OCI-LY7 (cell line): ENCODE results near the gene EEIG2. TPM values are rescaled to one million over a fixed set of nuclear protein-coding genes. Genes with fewer than 3 reads are reported as not detected.

Experiments used
- BruUV-seq: library from RNA; stranded (reverse); fragments of 400-500 nt; replicated peaks from 2 replicates; lab custom pipeline; 2021; lab: Mats Ljungman, UMichigan
- CTCF ChIA-PET: fragments of 300-600 bp; sonication (Branson Sonifier 250); formaldehyde crosslinking; loops from one replicate; lab custom pipeline; 2022; ENCODE audit warnings: antibody characterized with exemption; ENCODE audit not compliant: unreplicated experiment; lab: Charles Lee
- POLR2A ChIA-PET: fragments of 300-600 bp; sonication (Branson Sonifier 250); formaldehyde crosslinking; loops from one replicate; lab custom pipeline; 2022; ENCODE audit warnings: antibody characterized with exemption; lab: Charles Lee
- DNase-seq: peaks from one replicate; pipeline ENCODE4 v3.0.0-alpha.2; 2015; ENCODE audit warnings: low spot score
- H2AFZ ChIP-seq: fragments of 200-600 bp; sonication (generic), shearing (Covaris generic); 2 replicates; pipeline ENCODE4 v1.6.1; 2014; ENCODE audit warnings: mild to moderate bottlenecking, antibody characterized with exemption, low read length, moderate library complexity
- H3K27ac ChIP-seq: fragments of 200-600 bp; sonication (generic); 2 replicates; pipeline ENCODE4 v1.5.1; 2014; ENCODE audit warnings: mixed run types, low read depth, mild to moderate bottlenecking, moderate library complexity, low read length, inconsistent platforms; ENCODE audit not compliant: poor library complexity, severe bottlenecking
- H3K36me3 ChIP-seq: fragments of 200-600 bp; sonication (generic); 2 replicates; pipeline ENCODE4 v1.6.1; 2014; ENCODE audit warnings: mild to moderate bottlenecking, antibody characterized with exemption, low read length, moderate library complexity, mixed read lengths; ENCODE audit not compliant: insufficient read depth
- H3K4me1 ChIP-seq: fragments of 200-600 bp; sonication (generic); 2 replicates; pipeline ENCODE4 v1.5.1; 2014; ENCODE audit warnings: mild to moderate bottlenecking, low read length; ENCODE audit not compliant: insufficient read depth, poor library complexity, severe bottlenecking
- H3K4me2 ChIP-seq: fragments of 200-600 bp; sonication (generic); 2 replicates; pipeline ENCODE4 v1.6.1; 2014; ENCODE audit warnings: mild to moderate bottlenecking, low read length
- H3K4me3 ChIP-seq: fragments of 200-600 bp; sonication (generic); 2 replicates; pipeline ENCODE4 v1.5.1; 2014; ENCODE audit warnings: mild to moderate bottlenecking, low read depth, low read length; ENCODE audit not compliant: poor library complexity, severe bottlenecking
- H3K79me2 ChIP-seq: fragments of 200-600 bp; sonication (generic); 2 replicates; pipeline ENCODE4 v1.6.1; 2016; ENCODE audit warnings: low read depth, mild to moderate bottlenecking, low read length, moderate library complexity, mixed read lengths; ENCODE audit not compliant: insufficient read depth
- H3K9me2 ChIP-seq: fragments of 200-600 bp; sonication (generic); 2 replicates; pipeline ENCODE4 v1.6.1; 2016; ENCODE audit warnings: mild to moderate bottlenecking, low read length, mixed read lengths; ENCODE audit not compliant: insufficient read depth
- H3K9me3 ChIP-seq: fragments of 200-600 bp; sonication (generic); 2 replicates; pipeline ENCODE4 v1.6.1; 2014; ENCODE audit warnings: mild to moderate bottlenecking, mixed run types, low read length, mixed read lengths
- H4K20me1 ChIP-seq: fragments of 200-600 bp; sonication (generic); 2 replicates; pipeline ENCODE4 v1.6.1; 2014; ENCODE audit warnings: mild to moderate bottlenecking, antibody characterized with exemption, low read length, moderate library complexity, mixed read lengths; ENCODE audit not compliant: insufficient read depth
- CTCF ChIP-seq: fragments of 200-600 bp; sonication (generic); conservative IDR thresholded peaks from 2 replicates; pipeline ENCODE4 v1.5.1; 2014; ENCODE audit warnings: mild to moderate bottlenecking, antibody characterized with exemption, low read length, moderate library complexity, mixed read lengths
- EZH2phosphoT487 ChIP-seq: fragments of 200-600 bp; sonication (generic); IDR thresholded peaks from 2 replicates; pipeline ENCODE4 v1.6.1; 2018; ENCODE audit warnings: low read depth, borderline replicate concordance, mild to moderate bottlenecking, mixed run types, antibody characterized with exemption, low read length, moderate library complexity, mixed read lengths
- intact Hi-C: fragments of 100-400 bp; cut with micrococcal nuclease; formaldehyde crosslinking; loops from one replicate; pipeline ENCODE4 v1.10.0; 2022; ENCODE audit not compliant: unreplicated experiment
- total RNA-seq, 2 experiments: library from RNA; depleted of rRNA in 1 of 2; stranded (reverse); fragments of >200 nt in 1 of 2; shearing (Covaris generic) in 1 of 2; gene quantifications; 2 replicates each; pipeline ENCODE4 v1.2.3, GENCODE V29; 2014 to 2022

The EEIG2 gene
- total RNA-seq, 2 experiments from 2014 or later: 23.1 to 24.7 TPM

- POLR2A ChIA-PET: no interaction called here
- H3K4me1 ChIP-seq: no peaks in the 10 kb centered on the region
- no peak overlapping the region for H2AFZ ChIP-seq
- no peaks in the 10 kb centered on the region for H4K20me1 ChIP-seq
- no TSS peak for BruUV-seq
- H3K4me3 ChIP-seq: no peak overlapping the region
- no peak for DNase-seq
- no peak overlapping the region for H3K27ac ChIP-seq
- intact Hi-C loops: no loop called here
- no peaks in the 10 kb centered on the region for H3K9me2 ChIP-seq
- H3K36me3 ChIP-seq: no peaks in the 10 kb centered on the region
- no peaks in the 10 kb centered on the region for H3K79me2 ChIP-seq
- CTCF ChIA-PET: no interaction called here
- H3K4me2 ChIP-seq: no peak overlapping the region
- TF ChIP-seq EZH2phosphoT487: no peak
- no peak for TF ChIP-seq CTCF
- no peaks in the 10 kb centered on the region for H3K9me3 ChIP-seq
Observed at GRCh38 chr1:108527135-108527534, 32.8 kb upstream of the EEIG2 start.

- no peaks in the 10 kb centered on the region for H3K9me3 ChIP-seq
- no peak overlapping the region for H2AFZ ChIP-seq
- no peak for DNase-seq
- no peak overlapping the region for H3K4me3 ChIP-seq
- CTCF ChIA-PET: no interaction called here
- no peaks in the 10 kb centered on the region for H3K36me3 ChIP-seq
- intact Hi-C loops: no loop called here
- H3K4me2 ChIP-seq: no peak overlapping the region
- no peak overlapping the region for H3K27ac ChIP-seq
- no peaks in the 10 kb centered on the region for H4K20me1 ChIP-seq
- POLR2A ChIA-PET: no interaction called here
- no TSS peak for BruUV-seq
- TF ChIP-seq CTCF: no peak
- no peak for TF ChIP-seq EZH2phosphoT487
- no peaks in the 10 kb centered on the region for H3K4me1 ChIP-seq
- H3K79me2 ChIP-seq: no peaks in the 10 kb centered on the region
- H3K9me2 ChIP-seq: no peaks in the 10 kb centered on the region
Observed at GRCh38 chr1:108527837-108528236, 32.1 kb upstream of the EEIG2 start.

GRCh38 chr1:108531444-108531843 is 28.5 kb upstream of the EEIG2 start:
- no peaks in the 10 kb centered on the region for H3K79me2 ChIP-seq
- H3K4me1 ChIP-seq: no peaks in the 10 kb centered on the region
- ChIA-PET CTCF (no interaction called here), POLR2A (interaction anchor here (1.1 kb wide), 1 partner anchor 26 kb away, joined by 3 read pairs; no protein-coding TSS in a partner anchor)
- intact Hi-C loops: no loop called here
- no peaks in the 10 kb centered on the region for H3K9me2 ChIP-seq
- H3K36me3 ChIP-seq: no peaks in the 10 kb centered on the region
- H2AFZ ChIP-seq: no peak overlapping the region
- H4K20me1 ChIP-seq: no peaks in the 10 kb centered on the region
- DNase-seq: no peak
- TF ChIP-seq EZH2phosphoT487: no peak
- no peak for TF ChIP-seq CTCF
- H3K9me3 ChIP-seq: no peaks in the 10 kb centered on the region
- no peak overlapping the region for H3K4me3 ChIP-seq
- BruUV-seq: no TSS peak
- no peak overlapping the region for H3K4me2 ChIP-seq
- no peak overlapping the region for H3K27ac ChIP-seq
